ENCODE data around the gene IKZF2.

Gene IKZF2

GRCh38 chr2:212959471-212960117 lies 191.8 kb downstream of the IKZF2 start:
- FAIRE-seq (no peak), DNase-seq (ENCODE audit: low spot score) (no peak)

- FAIRE-seq, result no peak
- DNase-seq (ENCODE audit: low spot score), result no peak
Measured at GRCh38 chr2:212958757-212959295, 192.6 kb downstream of the IKZF2 start.

GRCh38 chr2:212958133-212958532 lies 193.3 kb downstream of the IKZF2 start:
- DNase-seq (ENCODE audit: low spot score) (no peak), FAIRE-seq (no peak)

GRCh38 chr2:212957624-212958023 lies 193.8 kb downstream of the IKZF2 start:
- FAIRE-seq (no peak), DNase-seq (ENCODE audit: low spot score) (no peak)

GRCh38 chr2:212956665-212957607 lies 194.5 kb downstream of the IKZF2 start:
- FAIRE-seq, result no peak

GRCh38 chr2:212953170-212953920 lies 198.1 kb downstream of the IKZF2 start:
- FAIRE-seq, result no peak

More at GRCh38 chr2:212956665-212957607, 194.5 kb downstream of the IKZF2 start:
- DNase-seq (ENCODE audit: low spot score), result no peak

GRCh38 chr2:212949786-212950185 lies 201.6 kb downstream of the IKZF2 start:
- DNase-seq (ENCODE audit: low spot score), result no peak
- FAIRE-seq, result no peak

More at GRCh38 chr2:212953170-212953920, 198.1 kb downstream of the IKZF2 start:
- DNase-seq (ENCODE audit: low spot score), result no peak

Data from RCC 7860 (cell line).